Lower leg skin (tissue), 4 donors: ENCODE results near the gene TMEM190. TPM values are rescaled to one million over a fixed set of nuclear protein-coding genes. Genes with fewer than 3 reads are reported as not detected.

ENCODE experiments used
- DNase-seq, 2 donors: peaks; one replicate each; pipeline ENCODE4 v3.0.0-alpha.2; 2019; ENCODE audit warnings: low spot score in 2 of 2
- H3K4me3 ChIP-seq: fragments of 200-600 bp; sonication (generic); 2 replicates; pipeline ENCODE4 v1.5.1; 2017; ENCODE audit warnings: mild to moderate bottlenecking, low read depth; ENCODE audit not compliant: poor library complexity, severe bottlenecking
- CTCF ChIP-seq, 3 donors: fragments of 450-650 bp; IDR thresholded peaks; one replicate each; pipeline ENCODE4 v1.5.1; 2016; ENCODE audit warnings: antibody characterized with exemption in 3 of 3, mild to moderate bottlenecking in 3 of 3, moderate library complexity in 2 of 3
- POLR2A ChIP-seq, 2 donors: fragments of 450-650 bp; IDR thresholded peaks; one replicate each; pipeline ENCODE4 v1.6.1; 2016 to 2017; ENCODE audit warnings: antibody characterized with exemption in 2 of 2, mild to moderate bottlenecking in 1 of 2, moderate library complexity in 1 of 2
- WGBS, 2 donors: methylation state at CpG; one replicate each; pipeline ENCODE4 v1.1.5; 2018; 5-methylcytosine and 5-hydroxymethylcytosine counted together
- intact Hi-C: fragments of 100-400 bp; cut with DNase I; formaldehyde crosslinking; loops from one replicate; pipeline ENCODE4 v1.15.0; 2023; ENCODE audit warnings: low total_unique reads
- total RNA-seq, 4 donors: library from RNA; depleted of rRNA; stranded (reverse); fragments of >200 nt; gene quantifications; one replicate each; pipeline ENCODE4 v1.1.0, GENCODE V29; 2016

Gene TMEM190
- total RNA-seq, 4 donors from 2014 or later, result not detected

GRCh38 chr19:55368701-55369563 lies 7.7 kb upstream of the TMEM190 start:
- 15 to 18% methylated on average over 32 to 42 of the region's 54 CpGs for WGBS, 2 donors
- DNase-seq, result no peak
- no peak for TF ChIP-seq CTCF (IDR thresholded peaks at IDR 0.05)
- TF ChIP-seq POLR2A (IDR thresholded peaks at IDR 0.05), result no peak
- no peak overlapping the region for H3K4me3 ChIP-seq
- intact Hi-C loops, result no loop called here

GRCh38 chr19:55369653-55370304 lies 6.8 kb upstream of the TMEM190 start:
- no peak for TF ChIP-seq POLR2A (IDR thresholded peaks at IDR 0.05)
- TF ChIP-seq CTCF (IDR thresholded peaks at IDR 0.05), result no peak
- intact Hi-C loops, result no loop called here
- no peak overlapping the region for H3K4me3 ChIP-seq
- no peak for DNase-seq
- WGBS, 2 donors, result 0 to 2% methylated on average over 29 to 32 of the region's 59 CpGs

DNA sequence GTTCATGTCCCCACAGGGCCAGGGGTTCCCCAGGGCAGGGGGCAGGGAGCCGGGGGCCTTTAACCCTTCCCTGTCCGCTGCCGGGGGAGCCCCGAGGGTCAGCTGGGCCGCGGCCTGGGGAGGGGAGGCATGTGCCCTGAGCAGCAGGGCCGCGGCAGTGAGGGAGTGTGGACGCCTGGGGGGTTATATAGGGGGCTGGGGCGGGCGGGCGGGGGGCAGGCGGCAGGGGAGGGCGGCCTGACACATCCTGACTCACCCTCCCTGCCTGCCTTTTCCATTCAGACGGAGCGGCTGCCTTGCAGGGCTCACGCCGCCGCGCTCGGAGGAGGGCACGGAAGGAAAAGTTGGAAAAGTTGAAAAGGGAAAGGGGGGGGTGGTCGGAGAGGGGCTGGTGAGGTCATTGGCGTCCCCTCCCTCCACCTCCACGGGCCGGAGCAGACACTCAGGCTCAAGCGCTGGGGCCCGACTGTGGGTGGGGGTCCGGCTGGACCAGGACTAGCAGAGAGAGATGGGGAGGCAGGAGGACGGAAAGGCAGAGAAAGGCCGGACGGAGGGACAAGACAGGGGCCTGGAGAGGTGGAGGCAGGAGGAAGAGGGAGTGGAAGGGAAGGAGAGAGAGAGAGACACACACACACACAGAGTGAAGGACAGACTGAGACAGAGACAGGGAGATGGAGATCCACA lies 6.2 kb upstream of the TMEM190 start, which contains the start of gene IL11:
TSS of gene IL11 (minus strand) at position 159 of the 684 bp plus-strand sequence. CDS start at position 6, 153 bp downstream.
- DNase-seq, result no peak
- no peak within 1 kb of the TSS for H3K4me3 ChIP-seq
- intact Hi-C loops, result no loop called here
- no peak for TF ChIP-seq CTCF (IDR thresholded peaks at IDR 0.05)
- WGBS, 2 donors, result 8 to 13% methylated on average over 23 to 26 of the region's 32 CpGs

- intact Hi-C loops, result no loop called here
- TF ChIP-seq CTCF (IDR thresholded peaks at IDR 0.05) (no peak), POLR2A (IDR thresholded peaks at IDR 0.05) (no peak)
- no peak for DNase-seq
- H3K4me3 ChIP-seq, result no peak overlapping the region
- 34% methylated on average over 23 to 24 of the region's 24 CpGs for WGBS, 2 donors
Observed at GRCh38 chr19:55372316-55373081, 4.1 kb upstream of the TMEM190 start.

DNA sequence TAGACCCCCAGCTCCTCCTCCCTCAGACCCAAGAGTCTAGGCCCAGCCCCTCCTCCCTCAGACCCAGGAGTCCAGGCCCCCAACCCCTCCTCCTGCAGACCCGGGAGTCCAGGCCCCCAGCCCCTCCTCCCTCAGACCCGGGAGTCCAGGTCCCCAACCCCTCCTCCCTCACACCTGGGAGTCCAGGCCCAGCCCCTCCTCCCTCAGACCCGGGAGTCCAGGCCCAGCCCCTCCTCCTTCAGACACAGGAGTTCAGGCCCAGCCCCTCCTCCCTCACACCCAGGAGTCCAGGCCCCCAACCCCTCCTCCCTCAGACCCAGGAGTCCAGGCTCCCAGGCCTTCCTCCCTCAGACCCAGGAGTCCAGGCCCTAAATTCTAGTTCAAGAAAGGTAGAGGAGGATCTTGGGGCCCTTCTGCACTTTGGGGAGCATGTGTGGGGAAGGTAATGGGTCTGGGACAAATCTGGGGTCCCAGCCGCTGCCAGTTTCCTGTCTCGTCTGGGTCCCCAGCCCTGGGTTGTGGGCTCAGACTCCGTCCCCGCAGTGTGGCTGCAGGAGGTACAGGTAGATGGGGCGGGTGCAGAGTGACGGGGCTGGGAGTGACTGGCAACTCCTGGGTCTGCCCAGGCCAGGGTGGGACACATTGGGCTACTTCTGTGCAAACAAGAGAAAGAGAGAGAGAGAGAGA lies 3.2 kb upstream of the TMEM190 start:
- DNase-seq, result no peak
- TF ChIP-seq POLR2A (IDR thresholded peaks at IDR 0.05) (no peak), CTCF (IDR thresholded peaks at IDR 0.05) (no peak)
- H3K4me3 ChIP-seq, result no peak overlapping the region
- intact Hi-C loops, result no loop called here
- WGBS, 2 donors, result 59 to 61% methylated on average over 7 to 9 of the region's 9 CpGs
